Fibroblast of pulmonary artery (primary cell): ENCODE results near the gene ODF4.
A peak's percentile ranks its signal among the peaks of the same experiment; 100 is the strongest.

Experiments used
- DNase-seq: peaks from one replicate; pipeline ENCODE4 v3.0.0-alpha.2; 2010; ENCODE audit warnings: low read depth
- H3K4me3 ChIP-seq: replicated peaks from 2 replicates; pipeline ENCODE4 v1.5.1; 2011; ENCODE audit warnings: low read depth, mild to moderate bottlenecking, control low read depth, low read length, moderate library complexity
- TF ChIP-seq, protein P1 (sequence below): IDR thresholded peaks from 2 replicates; pipeline ENCODE4 v1.5.1; 2011; ENCODE audit warnings: mild to moderate bottlenecking, control low read depth, low read length, inconsistent platforms; ENCODE audit errors: missing control alignments

Gene ODF4

DNA sequence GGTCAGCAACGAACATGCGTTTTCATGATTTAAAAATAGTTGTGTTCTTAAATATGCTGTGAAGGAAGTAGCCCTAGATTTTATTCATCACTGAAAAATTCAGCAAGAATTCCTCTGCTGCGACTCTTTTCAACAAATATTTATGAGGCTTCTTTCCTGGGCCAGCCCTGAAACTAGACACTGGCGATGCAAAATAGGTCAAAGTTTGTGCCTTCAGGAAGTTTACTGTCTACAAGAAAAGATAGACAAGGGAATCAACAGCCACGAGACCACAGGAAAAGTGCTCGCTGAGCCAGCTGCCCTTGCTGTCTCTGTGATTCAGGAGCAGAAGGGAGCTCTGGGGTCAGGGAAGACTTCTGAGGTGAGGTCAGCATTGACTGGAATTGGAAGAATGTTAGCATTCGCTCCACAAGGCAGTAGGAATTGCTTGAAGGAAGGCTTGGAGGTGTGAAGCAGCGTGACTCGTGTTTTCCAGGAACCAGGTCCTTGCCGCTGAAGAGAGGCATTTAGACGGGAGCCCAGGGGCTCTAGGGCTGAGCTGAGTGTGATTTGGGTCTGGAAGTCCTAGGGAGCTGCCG lies 45.2 kb downstream of the ODF4 start:
- no peak overlapping the region for H3K4me3 ChIP-seq
- TF ChIP-seq, protein P1, sequence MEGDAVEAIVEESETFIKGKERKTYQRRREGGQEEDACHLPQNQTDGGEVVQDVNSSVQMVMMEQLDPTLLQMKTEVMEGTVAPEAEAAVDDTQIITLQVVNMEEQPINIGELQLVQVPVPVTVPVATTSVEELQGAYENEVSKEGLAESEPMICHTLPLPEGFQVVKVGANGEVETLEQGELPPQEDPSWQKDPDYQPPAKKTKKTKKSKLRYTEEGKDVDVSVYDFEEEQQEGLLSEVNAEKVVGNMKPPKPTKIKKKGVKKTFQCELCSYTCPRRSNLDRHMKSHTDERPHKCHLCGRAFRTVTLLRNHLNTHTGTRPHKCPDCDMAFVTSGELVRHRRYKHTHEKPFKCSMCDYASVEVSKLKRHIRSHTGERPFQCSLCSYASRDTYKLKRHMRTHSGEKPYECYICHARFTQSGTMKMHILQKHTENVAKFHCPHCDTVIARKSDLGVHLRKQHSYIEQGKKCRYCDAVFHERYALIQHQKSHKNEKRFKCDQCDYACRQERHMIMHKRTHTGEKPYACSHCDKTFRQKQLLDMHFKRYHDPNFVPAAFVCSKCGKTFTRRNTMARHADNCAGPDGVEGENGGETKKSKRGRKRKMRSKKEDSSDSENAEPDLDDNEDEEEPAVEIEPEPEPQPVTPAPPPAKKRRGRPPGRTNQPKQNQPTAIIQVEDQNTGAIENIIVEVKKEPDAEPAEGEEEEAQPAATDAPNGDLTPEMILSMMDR, result no peak
- peak; percentile 84 for DNase-seq

DNA sequence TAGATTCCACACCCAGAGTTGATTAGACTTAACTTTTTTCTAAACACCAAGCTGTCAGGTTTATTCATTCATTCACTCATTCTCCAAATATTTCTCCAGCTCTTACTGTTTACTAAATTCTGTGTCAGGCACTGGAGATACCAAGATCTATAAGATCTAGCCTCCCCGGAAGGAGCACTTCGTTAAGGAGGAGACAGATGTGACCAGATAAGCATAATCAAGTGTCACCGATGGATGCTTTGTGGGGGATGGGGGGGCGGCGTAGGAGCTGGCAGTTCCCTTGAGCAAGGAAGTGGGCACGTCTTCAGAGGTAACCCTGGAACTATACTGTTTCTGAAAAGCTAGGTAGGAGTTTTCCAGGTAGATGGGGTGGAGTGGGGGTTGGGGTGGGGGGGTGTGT lies 47.2 kb downstream of the ODF4 start:
- TF ChIP-seq, protein P1, result no peak
- no peak for DNase-seq
- no peak overlapping the region for H3K4me3 ChIP-seq

DNA sequence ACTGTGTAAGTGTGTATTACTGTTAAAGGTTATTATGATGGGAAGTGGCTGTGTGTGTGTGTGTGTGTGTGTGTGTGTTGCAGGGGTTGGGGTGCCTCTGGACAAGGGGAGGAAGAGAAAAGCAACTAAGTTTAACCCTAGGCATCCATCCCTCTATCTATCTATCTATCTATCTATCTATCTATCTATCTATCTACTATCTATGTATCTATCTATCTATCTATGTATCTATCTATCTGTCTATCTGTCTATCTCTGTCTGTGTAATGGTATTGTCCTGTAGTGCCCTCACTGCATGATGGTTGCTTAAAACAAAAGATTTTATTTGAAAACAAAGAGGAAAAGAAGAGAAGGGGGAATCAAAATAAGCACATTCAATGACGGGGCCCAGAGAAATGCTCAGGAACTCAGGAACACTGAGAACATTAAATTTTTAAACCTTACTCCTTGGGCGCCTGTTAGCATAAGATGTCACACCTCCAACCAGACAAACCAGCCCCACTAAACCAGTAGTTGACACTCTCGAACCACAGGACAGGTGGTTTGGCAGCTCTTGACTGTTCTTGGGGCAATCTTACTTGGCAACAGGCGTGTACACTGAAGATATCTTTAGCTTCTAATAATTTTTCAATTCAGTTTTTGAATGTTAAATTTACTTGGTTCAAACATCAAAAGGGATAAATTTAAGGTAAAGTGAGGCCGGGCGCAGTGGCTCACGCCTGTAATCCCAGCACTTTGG lies 48.4 kb downstream of the ODF4 start:
- TF ChIP-seq, protein P1, result no peak
- H3K4me3 ChIP-seq, result no peak overlapping the region
- no peak for DNase-seq

- TF ChIP-seq, protein P1, result no peak
- no peak for DNase-seq
- H3K4me3 ChIP-seq, result no peak overlapping the region
These were observed 52.1 kb downstream of the ODF4 start for GRCh38 chr17:8391711-8392110.

DNA sequence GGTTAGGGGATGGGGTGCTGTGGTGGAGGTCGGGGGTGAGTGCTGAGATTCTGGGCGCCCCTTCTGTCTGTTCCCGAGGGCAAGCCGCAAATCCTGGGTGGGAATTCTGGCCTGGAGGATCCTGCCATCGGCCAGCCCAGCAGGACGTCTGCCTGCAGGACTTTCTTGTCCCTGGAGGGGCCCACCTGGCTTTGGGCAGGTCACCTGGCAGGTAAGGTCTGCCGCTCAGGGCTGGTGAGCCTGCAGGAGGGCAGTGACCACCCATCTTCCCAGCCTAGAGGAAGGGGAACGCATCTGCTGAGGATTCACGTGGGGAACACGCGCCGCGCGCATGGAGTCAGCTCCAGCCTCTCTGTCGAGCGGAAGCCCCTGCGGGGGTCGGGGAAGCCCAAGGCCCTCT lies 52.6 kb downstream of the ODF4 start:
- H3K4me3 ChIP-seq, result no peak overlapping the region
- TF ChIP-seq, protein P1, result no peak
- DNase-seq, result no peak

- TF ChIP-seq, protein P1, result no peak
- no peak overlapping the region for H3K4me3 ChIP-seq
- DNase-seq, result no peak
These were observed 53.2 kb downstream of the ODF4 start for GRCh38 chr17:8392674-8393469.
